Activated CD4-positive, alpha-beta T cell treated with anti-CD3 and anti-CD28 coated beads, Interleukin-2, amount 50 U/mL, for 24 hours (primary cell): ENCODE measurements around the gene FAM110D.

Experiments used
- DNase-seq, 2 donors: peaks; one replicate each; pipeline ENCODE4 v3.0.0-alpha.2; 2020; ENCODE audit warnings: low read depth in 1 of 2, low spot score in 1 of 2

FAM110D gene

DNA sequence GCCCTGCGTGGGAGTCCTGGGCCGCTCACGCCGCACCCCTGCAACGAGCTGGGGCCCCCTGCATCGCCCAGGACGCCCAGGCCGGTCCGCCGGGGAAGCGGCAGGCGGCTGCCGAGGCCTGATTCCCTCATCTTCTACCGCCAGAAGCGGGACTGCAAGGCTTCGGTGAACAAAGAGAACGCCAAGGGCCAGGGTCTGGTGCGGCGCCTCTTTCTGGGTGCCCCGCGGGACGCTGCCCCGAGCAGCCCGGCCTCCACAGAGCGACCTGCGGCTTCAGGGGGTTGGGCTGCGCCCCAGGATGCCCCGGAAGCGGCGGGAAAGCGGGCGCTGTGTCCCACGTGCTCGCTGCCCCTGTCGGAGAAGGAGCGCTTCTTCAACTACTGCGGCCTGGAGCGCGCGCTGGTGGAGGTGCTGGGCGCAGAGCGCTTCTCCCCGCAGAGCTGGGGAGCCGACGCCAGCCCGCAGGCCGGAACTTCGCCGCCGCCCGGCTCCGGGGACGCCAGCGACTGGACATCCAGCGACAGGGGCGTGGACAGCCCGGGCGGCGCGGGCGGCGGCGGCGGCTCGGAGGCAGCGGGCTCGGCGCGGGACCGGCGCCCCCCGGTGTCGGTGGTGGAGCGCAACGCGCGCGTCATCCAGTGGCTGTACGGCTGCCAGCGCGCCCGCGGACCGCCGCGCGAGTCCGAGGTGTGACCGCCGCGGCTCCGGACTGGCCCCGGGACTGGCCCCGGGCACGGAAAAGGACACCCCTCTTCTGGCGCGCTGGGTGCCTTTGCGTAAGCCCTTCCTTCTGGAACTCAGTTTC, 2.7 kb downstream of the FAM110D start:
- peak in 1 of 2 donors; percentile 22 for DNase-seq

DNA sequence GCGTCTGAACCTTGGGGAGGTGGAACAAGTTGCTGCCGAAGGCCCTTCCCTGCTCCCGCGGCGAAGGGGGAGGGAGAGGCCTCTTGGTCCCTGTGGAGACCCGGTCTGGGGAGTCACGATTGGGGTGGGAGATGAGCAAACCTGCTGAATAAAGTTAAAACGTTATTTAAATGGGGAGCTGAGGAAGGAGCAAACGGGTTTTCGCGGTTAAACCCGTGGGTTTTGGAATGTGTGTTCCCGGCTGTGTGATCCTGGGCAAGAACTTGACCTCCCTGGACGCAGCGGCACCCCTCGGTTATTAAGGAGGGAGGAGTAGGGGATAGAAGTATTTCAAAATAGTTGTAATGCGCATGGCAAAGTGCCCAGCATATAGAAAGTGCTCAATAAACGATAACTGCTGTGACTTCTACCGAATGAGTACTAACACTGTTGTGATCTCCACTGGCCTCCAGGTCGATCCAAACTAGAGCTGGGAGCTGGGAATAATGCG, 3.4 kb downstream of the FAM110D start:
- DNase-seq, result no peak

DNA sequence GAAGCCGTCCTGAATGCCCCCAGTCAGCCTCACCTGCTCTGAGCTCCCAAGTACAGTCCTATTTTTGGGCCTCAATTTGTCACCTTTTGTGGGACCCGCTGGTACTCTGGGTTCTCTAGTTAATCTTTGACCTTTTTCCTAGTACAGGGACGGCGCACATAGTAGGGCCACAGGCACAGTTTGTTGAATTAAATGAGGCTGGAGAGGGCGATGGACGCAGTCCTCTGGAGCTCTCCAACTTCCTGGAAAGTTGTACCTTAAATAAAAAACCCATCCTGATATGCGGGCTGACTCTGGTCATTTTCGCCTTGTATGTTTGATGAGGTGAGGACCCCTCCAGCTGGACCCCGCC, 4.8 kb downstream of the FAM110D start:
- DNase-seq, result no peak

DNA sequence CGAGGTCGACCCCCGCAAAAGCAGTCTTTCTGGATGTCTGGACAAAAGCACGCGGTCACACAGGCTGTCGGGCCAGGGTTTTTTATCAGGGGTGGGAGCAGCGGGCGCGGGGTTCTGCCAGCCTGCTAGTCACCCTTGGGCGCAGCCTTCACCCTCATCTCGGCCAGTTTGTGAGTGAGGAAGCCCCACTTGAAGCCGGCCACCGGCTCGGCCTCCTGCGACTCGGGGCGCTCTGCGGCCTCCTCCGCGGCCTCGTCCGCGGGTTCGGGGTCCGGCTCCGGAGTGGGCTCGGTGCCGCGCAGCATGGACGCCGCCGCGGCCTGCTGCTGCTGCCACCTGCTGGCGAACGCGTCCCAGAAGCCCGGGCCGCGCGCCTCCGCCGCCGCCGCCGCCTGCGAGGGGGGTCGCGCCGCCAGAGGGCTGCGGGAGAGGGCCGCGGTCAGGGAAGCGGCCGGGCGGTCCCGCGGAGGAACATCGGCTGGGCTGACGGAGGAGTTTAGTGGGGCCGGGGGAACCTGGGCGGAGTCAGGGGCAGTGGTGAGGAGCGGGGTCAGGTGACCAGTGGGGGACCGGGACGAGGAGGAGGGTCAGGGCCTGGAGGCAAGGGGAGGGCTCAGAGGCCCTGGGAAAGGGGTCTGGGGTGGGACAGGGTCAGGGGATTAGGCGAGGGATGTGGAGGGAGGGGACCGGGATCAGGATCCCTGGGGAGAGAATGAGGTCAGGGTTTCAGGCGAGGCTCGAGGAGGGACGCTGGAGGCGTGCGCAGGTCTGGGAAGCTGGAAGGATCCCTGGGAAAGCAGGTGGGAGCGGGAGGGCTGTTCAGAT, 5.4 kb downstream of the FAM110D start:
- DNase-seq, result peak in 1 of 2 donors; percentile 37

DNA sequence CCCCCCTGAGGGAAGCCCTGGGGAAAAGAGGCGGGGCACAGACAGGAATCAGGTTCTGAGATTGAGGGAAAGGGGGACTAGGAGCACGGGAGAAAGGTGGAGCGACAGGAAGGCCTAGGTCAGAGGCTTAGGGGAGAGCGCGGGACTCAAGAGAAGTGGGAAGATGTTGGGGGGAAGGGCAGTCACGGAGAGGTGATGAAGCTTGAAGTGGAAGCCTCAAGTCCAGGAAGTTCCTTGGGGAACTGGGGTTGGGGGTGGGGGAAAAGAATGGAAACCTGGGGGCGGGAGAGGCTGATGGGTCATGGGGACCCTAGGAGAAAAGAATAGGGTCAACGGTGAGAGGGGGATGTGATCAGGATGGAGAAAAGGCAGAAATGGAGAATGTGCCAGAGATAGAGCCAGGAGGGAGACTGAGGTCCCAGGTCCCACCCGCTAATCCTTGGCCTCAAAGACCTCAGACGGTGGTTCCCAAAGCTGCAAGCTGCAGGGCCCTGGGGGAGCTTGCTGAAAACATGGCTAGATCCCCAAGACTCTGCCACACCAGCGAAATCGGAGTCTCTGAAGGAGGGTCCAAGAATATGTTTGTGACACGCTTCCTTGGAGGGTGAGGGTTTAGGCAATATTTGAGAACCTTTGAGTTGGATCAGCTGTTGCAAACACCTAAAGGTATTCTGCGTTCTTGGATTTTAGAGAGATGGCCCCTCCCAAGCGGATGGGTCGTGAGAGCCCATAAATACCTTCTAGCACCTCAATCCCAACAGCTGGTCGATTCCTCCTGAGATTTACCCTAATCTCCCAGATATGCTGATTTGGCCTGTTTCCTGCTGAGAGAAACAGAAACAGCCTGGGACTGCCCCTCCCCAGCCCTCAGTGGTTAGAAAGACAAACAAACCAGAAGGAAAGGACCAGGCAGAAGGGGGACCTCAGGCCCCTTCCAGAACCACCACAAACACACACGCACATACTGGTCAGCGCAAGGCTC, 6.3 kb downstream of the FAM110D start:
- DNase-seq, result no peak

DNA sequence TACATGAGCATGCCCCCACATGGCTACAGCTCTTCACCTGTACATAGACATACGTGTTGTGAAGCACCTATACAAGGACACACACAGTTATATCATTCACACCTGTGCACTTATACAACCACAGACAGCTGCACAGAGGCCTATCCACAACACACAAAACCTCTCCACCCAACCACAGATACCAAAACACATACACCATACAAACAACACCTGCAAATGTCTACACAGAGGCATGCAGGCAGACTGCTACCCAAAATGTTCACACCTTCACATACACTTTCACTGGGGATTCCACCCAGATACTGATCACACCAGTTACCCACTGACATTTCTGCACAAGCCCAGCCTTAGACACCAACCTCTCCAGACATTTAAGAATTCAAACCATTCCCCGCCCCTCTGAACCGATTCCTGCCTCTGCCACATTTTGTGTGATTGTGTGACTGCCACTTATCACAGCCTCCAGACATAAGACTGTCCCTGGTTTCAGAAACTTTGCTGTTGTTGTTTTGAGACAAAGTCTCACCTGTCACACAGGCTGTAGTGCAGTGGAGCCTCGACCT, 7.9 kb downstream of the FAM110D start:
- no peak for DNase-seq

DNA sequence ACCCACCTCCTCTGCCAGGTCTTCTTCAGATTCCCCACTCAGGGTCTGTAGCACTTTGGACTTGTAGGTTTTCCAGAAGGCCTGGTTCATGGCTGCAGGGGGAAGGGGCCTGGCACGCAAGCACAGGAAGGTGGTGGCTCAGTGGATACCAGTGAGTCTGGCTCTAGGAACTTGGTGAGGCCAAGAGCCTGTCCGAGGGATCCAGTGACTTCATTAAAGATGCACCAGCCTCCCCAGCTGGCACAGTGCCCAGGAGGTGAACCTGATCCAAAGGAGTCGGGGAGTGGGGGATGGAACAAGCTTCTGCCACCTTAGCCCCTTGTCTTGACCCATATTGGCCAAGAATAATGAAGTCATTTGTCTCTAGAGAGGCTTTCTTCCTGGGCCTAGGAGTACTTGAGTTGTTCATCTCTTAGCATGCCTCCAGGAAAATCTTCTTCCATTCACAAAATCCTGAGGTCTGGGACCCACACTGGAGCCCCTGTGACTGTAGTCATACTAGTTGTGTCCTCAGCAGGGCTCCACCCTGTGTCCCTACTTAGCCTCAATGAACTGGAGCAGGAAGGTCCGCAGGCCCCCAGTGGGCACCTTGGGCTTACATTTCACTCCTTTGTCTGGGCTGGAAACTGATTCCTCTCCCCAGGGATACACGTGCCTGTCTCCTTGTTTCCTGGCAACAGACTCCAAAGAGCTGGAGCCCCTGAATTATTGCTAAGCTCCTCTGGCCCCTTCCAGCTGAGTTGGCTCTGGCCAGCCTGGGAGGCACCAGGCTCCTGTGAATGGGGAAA, 9.7 kb downstream of the FAM110D start, which contains the start of gene C1orf232:
Gene C1orf232, minus strand, starts transcription at position 554 of the 788 bp plus-strand sequence. Its CDS starts 464 bp downstream, at position 90.
- no peak for DNase-seq

DNA sequence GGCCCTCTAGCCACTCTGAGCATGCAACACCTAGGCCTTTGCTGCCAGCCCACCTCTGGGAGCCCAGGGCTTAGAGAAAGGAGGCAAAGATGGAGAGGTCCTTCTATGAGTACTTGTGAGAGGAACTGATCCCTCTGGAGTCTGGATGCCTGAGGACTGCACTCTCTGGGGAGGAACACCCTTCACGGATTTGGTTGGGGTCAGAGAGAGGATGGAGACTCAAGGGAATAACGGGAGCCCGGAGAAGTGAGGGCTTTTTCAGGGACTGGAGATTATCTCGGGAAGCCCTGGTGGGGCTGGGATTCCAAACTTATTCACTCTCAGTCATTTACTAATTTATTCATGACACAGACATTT, 10.3 kb downstream of the FAM110D start:
- no peak for DNase-seq

DNA sequence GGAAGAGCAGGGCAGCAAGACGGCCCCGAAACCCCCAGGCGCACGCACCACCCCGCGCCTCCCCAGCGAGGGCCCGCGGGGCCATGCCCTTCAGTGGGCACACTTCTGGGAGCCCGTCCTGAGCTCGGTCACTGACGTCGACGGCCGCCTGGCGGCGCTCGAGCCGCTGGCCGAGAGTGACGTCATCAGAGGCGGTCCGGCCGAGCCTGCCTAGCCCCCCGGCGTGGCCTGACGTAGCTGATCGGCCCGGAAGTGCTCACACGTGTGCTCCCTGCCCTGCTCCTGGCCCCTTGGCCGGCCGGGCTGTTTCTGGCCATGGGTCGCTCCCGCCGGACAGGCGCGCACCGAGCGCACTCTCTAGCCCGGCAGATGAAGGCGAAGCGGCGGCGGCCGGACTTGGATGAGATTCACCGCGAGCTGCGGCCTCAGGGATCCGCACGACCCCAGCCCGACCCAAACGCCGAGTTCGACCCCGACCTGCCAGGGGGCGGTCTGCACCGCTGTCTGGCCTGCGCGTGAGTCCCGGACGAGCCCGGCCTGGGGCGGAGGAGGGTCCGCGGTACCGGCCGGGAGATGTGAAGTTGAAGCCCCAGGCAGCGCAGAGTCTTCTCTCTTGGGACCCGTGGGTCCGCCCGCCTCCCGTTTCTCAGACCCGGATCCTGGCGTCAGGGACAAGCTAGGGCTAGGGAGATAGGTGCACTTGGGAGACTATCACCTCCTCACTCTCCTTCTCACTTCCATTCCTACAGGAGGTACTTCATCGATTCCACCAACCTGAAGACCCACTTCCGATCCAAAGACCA, 11.0 kb downstream of the FAM110D start, which contains the start of gene ZNF593:
Gene ZNF593, plus strand, starts transcription at position 240 of the 803 bp plus-strand sequence. Its CDS starts 76 bp downstream, at position 316.
- peak; percentile 78 to 84 for DNase-seq

DNA sequence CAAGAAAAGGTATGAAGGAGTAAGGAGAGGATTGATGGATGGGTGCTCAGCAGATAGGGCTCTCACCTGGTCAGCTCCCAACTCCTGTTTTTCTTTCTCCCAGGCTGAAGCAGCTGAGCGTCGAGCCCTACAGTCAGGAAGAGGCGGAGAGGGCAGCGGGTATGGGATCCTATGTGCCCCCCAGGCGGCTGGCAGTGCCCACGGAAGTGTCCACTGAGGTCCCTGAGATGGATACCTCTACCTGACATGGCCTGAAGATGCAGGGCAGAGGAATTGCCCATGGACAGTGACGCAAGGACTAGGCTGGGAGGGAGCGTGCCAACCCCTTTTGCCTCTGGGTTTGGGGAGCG, 11.6 kb downstream of the FAM110D start:
- DNase-seq, result no peak

DNA sequence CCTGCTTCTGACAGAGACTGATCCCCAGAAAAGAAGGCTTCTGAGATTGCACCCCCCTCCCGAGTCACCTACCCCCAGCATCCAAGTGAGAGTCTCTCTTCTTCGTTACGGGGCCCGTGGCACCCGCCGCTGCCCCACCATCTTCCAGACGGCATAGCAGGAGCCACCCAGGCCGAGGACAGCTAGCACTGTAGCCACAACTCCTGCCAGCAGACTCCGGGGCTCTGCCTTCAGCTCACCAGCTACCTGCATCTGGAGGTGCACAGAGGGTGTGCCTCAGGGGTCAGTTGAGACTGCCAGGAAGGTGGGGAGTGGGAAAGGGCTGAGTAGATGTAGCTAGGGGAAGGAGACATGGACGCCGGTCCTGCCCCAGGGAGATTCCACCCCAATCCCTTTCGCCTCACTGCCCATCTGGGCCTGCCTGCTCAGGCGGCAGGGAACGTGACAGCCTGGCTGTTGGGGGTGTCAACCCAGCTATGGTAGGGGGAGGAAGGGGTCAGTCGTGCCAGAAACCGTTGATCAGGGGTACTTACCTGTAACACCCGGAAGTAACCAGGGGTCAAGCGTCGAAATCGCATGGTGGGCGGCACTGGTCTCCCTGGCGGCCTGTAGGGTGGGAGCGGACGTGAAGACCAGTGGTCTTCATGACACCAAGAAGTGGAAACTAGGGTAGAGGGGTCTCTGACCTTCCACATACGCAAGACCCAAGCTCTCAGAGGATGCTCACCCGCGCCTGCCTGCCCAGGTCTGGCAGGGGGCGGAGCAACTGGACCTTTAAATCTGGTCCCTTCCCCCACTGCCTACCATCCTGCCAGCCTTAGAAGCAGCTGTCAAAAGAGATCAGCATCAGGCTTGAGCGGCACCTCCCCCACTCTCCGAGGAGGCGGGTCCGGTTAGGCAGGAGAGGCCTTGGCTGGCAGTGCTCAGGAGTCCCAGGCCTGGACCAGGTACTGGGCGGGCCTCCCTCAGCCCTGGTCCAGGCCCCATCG, 12.5 kb downstream of the FAM110D start, which contains the start of gene ZNF593OS:
Gene ZNF593OS, minus strand, starts transcription at position 749 of the 989 bp plus-strand sequence. Its CDS starts 171 bp downstream, at position 578.
- no peak for DNase-seq

DNA sequence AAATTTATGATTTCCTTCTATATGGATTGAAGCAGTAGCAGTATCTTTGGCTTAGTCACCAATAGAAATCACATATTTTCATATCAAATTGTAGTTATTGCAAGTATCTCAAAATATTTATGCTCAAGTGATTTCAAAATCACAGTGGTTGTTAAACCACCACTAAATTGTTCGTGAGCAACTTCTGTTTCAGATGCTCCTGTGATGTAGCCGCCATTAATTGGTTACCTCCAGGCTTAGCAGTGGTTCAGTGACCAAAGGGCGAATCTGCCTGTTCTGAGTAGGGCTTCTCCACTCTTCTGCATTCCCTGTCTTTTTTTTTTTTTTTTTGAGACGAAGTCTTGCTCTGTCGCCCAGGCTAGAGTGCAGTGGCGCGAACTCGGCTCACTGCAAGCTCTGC, 16.5 kb downstream of the FAM110D start:
- DNase-seq, result no peak

DNA sequence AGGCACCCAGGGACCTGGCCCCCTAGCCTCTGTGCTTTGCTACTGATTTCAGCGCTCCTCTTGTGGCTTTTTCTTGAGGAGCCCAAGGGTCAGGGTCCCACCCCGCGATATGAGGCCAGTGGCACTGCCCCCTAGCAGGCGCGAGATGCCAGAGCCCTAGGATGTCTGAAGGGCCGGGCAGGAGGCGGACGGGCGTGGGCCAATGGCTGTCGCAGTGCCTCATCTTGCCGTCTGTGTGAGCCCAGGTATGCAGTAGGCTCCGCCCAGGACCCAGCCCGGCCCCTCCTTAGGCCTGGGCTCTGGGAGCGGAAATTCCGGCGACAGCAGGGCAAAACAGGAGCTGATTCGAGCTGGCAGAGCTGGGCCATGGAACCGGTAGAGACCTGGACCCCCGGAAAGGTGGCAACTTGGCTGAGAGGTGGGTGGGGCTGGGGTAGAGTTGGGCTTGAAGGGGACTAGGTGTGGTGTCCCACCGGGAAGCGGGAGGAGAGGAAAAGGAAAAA, 18.4 kb downstream of the FAM110D start, which contains the start of gene CNKSR1:
Gene CNKSR1, plus strand, starts transcription at position 310 of the 503 bp plus-strand sequence. Its CDS starts 57 bp downstream, at position 367.
- DNase-seq, result no peak

DNA sequence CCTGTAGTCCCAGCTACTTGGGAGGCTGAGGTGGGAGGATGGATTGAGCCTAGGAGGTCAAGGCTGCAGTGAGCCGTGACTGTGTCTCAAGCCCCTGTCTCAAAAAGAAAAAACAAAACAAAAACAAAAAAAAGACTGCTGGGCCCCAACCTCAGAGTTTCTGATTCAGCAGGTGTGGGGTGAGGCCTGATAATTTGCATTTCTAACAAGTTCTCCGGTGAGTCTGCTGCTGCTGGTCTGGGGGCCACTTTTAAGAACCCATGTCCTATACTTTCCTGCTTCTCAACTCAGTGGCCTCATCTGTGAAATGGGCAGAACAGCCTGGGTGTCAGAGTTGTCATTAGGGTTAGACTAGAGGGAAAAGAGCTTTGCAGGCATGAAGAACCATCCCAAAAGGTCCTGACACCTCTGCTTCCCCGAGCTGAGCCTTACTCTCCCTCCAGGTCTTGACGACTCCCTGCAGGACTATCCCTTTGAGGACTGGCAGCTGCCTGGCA, 21.2 kb downstream of the FAM110D start:
- DNase-seq, result no peak

DNA sequence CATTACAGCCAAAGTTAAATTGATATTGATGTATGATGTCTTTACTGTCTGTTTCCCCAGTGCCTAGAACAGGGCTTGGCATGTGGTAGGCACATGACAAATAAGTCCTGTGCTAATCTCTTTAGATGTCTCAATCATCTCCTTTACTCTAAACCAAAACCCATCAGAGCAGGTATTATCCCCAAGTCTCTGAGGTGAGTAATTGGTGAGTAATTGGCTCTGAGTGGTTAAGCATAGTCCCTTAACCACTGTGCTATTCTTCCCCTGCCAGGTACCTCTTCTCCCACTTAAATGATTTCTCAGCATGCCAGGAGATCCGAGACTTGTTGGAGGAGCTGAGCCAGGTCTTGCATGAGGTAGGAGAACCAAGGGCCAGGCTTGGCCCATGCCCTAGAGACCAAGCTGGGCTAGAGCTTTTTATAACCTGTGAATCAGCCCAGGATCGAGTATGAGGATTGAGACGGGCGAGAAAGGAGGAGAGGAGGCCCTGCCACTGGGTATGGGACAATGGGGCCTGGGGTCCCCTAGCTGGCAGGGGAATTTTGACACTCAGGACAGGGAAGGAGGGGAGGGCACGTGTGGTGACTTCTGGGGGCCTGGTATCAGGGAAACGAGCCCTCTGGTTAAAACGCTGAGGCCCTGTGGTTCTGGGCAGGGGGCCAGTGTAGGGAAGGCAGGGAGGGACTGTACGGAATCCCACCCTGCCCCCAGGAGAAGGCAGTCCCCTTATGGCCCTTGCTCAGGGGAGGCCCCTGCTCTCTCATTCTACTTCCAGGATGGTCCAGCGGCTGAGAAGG, 22.9 kb downstream of the FAM110D start:
- no peak for DNase-seq

DNA sequence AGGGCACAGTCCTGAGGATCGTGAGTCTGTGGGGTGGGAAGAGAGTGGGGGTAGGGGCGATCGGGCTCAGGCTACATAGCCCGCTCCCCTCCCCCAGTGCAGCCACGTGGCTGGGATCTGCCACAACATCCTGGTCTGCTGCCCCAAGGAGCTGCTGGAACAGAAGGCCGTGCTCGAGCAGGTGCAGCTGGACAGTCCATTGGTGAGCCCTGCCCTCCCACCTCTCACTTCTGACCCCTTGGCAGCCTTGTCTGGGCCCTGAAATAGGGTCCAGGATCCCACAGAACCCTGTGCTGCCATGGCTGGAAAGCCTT, 23.5 kb downstream of the FAM110D start:
- DNase-seq, result no peak
